ENCODE results near the gene KHDC3L. TPM values are rescaled to one million over a fixed set of nuclear protein-coding genes. Genes with fewer than 3 reads are reported as not detected.

KHDC3L gene, protein sequence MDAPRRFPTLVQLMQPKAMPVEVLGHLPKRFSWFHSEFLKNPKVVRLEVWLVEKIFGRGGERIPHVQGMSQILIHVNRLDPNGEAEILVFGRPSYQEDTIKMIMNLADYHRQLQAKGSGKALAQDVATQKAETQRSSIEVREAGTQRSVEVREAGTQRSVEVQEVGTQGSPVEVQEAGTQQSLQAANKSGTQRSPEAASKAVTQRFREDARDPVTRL
- not detected for polyA plus RNA-seq (2013, experiment 1 of 2)
- not detected for polyA plus RNA-seq (2013, experiment 2 of 2)

GRCh38 chr6:73362358-73362757 lies at the start of gene KHDC3L:
TSS of gene KHDC3L (plus strand) at chr6:73362658. CDS start at chr6:73362730, 72 bp downstream.
- Histone ChIP-seq H3K79me1 (replicated peaks; ENCODE audit: low read length, poor library complexity, severe bottlenecking) (no peaks in the 10 kb centered on the region), H2BK120ac (ENCODE audit: low read depth, low read length) (no peak within 1 kb of the TSS), H2BK5ac (ENCODE audit: low read depth, low read length, poor library complexity, severe bottlenecking) (no peak within 1 kb of the TSS), H3K4me1 (ENCODE audit: control insufficient read depth, insufficient read depth, low read depth, low read length) (no peaks in the 10 kb centered on the region), H3K23ac (ENCODE audit: low read length in 2 of 2) (no peak within 1 kb of the TSS), H2AFZ (ENCODE audit: low read depth, low read length) (no peak within 1 kb of the TSS), H3K4ac (ENCODE audit: low read depth in 1 of 2, low read length in 2 of 2) (no peak within 1 kb of the TSS), H3K14ac (ENCODE audit: low read length in 2 of 2) (no peak within 1 kb of the TSS), H3K18ac (ENCODE audit: low read depth in 1 of 2, low read length in 2 of 2) (no peak within 1 kb of the TSS), H2BK12ac (ENCODE audit: low read length in 2 of 2) (no peak within 1 kb of the TSS), H4K91ac (ENCODE audit: low read length) (no peak within 1 kb of the TSS), H3K4me2 (ENCODE audit: low read length, poor library complexity, severe bottlenecking) (no peak within 1 kb of the TSS), H2BK15ac (ENCODE audit: low read depth, poor library complexity, severe bottlenecking) (no peak within 1 kb of the TSS), H3K27ac (ENCODE audit: low read length, poor library complexity, severe bottlenecking) (no peak within 1 kb of the TSS), H3K9ac (ENCODE audit: low read length) (no peak within 1 kb of the TSS), H2AK5ac (ENCODE audit: low read length, severe bottlenecking) (no peak within 1 kb of the TSS), H3K27me3 (ENCODE audit: control insufficient read depth in 1 of 2, insufficient read depth in 1 of 2, low read length in 2 of 2) (no peaks in the 10 kb centered on the region), H4K8ac (ENCODE audit: low read length) (no peak within 1 kb of the TSS), H3K4me3 (ENCODE audit: insufficient read depth in 1 of 2, low read depth in 1 of 2, low read length in 2 of 2) (no peak within 1 kb of the TSS), H3K36me3 (ENCODE audit: control insufficient read depth in 1 of 2, insufficient read depth in 2 of 2, low read depth in 1 of 2, low read length in 2 of 2) (no peaks in the 10 kb centered on the region), H3K9me3 (ENCODE audit: control insufficient read depth, low read length) (no peaks in the 10 kb centered on the region)
- no peak for DNase-seq
- whole genome bisulfite sequencing, result 96% methylated on average over 23 of the region's 23 CpGs

DNA sequence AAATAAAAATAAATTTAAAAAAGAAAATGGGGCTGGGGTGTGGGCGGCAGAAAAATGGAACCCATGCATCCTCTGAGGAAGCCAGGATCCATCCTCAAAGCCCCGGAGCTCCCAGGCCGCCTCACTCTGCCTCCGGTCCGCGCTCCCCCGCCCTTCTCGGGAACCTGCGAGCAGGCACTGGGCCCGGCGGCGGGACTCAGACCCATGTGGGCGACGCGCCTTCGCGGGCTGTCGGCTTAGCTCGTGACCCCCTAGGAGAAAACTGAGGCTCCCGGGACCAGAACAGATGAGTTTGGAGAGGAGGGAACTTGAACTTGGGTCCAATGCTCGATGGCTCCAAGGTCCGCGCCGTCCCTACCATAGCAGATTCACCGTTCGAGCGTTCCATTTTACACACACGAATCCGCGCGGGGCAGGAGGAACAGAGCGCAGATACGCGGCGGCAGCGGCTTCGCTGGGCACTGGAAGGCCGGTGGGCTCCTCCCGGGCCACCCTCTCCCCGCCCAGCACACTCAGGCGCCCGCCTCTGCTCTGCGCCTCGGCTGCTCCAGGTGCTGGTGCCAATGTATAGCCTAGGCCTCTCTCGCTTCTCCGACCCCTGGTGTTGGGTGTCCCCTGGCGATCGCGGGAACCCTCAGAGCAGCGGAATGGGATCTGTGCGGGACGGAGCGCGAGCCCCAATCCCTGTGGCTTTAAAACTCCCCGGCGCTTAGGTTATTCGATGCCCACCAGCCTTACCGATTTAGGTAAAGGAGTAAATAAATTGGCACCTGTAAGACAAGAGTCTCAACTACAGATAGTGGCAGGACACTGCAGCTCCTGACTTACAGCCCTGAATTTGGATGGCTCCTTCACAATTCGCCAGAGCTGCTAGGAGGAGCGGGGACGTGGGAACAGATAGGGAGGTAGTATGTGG lies 47.6 kb upstream of the KHDC3L start:
- peaks cover 0 to 16% of the 10 kb centered on the region in 2 experiments for H3K27me3 ChIP-seq (ENCODE audit: control insufficient read depth in 1 of 2, insufficient read depth in 1 of 2, low read length in 2 of 2)
- no peak for DNase-seq
- no peak overlapping the region for H4K8ac ChIP-seq (ENCODE audit: low read length)
- H3K4me1 ChIP-seq (ENCODE audit: control insufficient read depth, insufficient read depth, low read depth, low read length), result peaks cover under 1% of the 10 kb centered on the region
- no peak overlapping the region for H2BK5ac ChIP-seq (ENCODE audit: low read depth, low read length, poor library complexity, severe bottlenecking)
- H2BK120ac ChIP-seq (ENCODE audit: low read depth, low read length), result no peak overlapping the region
- H3K36me3 ChIP-seq (ENCODE audit: control insufficient read depth in 1 of 2, insufficient read depth in 2 of 2, low read depth in 1 of 2, low read length in 2 of 2), result no peaks in the 10 kb centered on the region
- H2BK12ac ChIP-seq (ENCODE audit: low read length in 2 of 2), result no peak overlapping the region
- H3K4me3 ChIP-seq (ENCODE audit: insufficient read depth in 1 of 2, low read depth in 1 of 2, low read length in 2 of 2), result peak overlapping the region in 1 of 2 experiments; percentile 70
- H3K79me1 ChIP-seq (replicated peaks; ENCODE audit: low read length, poor library complexity, severe bottlenecking), result no peaks in the 10 kb centered on the region
- H4K91ac ChIP-seq (ENCODE audit: low read length), result no peak overlapping the region
- no peak overlapping the region for H3K27ac ChIP-seq (ENCODE audit: low read length, poor library complexity, severe bottlenecking)
- H2BK15ac ChIP-seq (ENCODE audit: low read depth, poor library complexity, severe bottlenecking), result no peak overlapping the region
- H3K9ac ChIP-seq (ENCODE audit: low read length), result peak overlapping the region; percentile 38
- H3K4me2 ChIP-seq (ENCODE audit: low read length, poor library complexity, severe bottlenecking), result no peak overlapping the region
- no peak overlapping the region for H3K23ac ChIP-seq (ENCODE audit: low read length in 2 of 2)
- no peak overlapping the region for H3K4ac ChIP-seq (ENCODE audit: low read depth in 1 of 2, low read length in 2 of 2)
- no peak overlapping the region for H2AFZ ChIP-seq (ENCODE audit: low read depth, low read length)
- H3K18ac ChIP-seq (ENCODE audit: low read depth in 1 of 2, low read length in 2 of 2), result no peak overlapping the region
- H3K14ac ChIP-seq (ENCODE audit: low read length in 2 of 2), result no peak overlapping the region
- 97% methylated on average over 61 of the region's 61 CpGs for WGBS
- no peak overlapping the region for H2AK5ac ChIP-seq (ENCODE audit: low read length, severe bottlenecking)
- peaks cover 17% of the 10 kb centered on the region for H3K9me3 ChIP-seq (ENCODE audit: control insufficient read depth, low read length)

- WGBS, result 88% methylated on average over 2 of the region's 2 CpGs
- Histone ChIP-seq H2BK15ac (ENCODE audit: low read depth, poor library complexity, severe bottlenecking) (no peak overlapping the region), H4K8ac (ENCODE audit: low read length) (no peak overlapping the region), H2BK120ac (ENCODE audit: low read depth, low read length) (no peak overlapping the region), H2BK12ac (ENCODE audit: low read length in 2 of 2) (no peak overlapping the region), H3K36me3 (ENCODE audit: control insufficient read depth in 1 of 2, insufficient read depth in 2 of 2, low read depth in 1 of 2, low read length in 2 of 2) (no peaks in the 10 kb centered on the region), H3K79me1 (replicated peaks; ENCODE audit: low read length, poor library complexity, severe bottlenecking) (no peaks in the 10 kb centered on the region), H3K4me2 (ENCODE audit: low read length, poor library complexity, severe bottlenecking) (no peak overlapping the region), H3K4me3 (ENCODE audit: insufficient read depth in 1 of 2, low read depth in 1 of 2, low read length in 2 of 2) (no peak overlapping the region), H4K91ac (ENCODE audit: low read length) (no peak overlapping the region), H3K18ac (ENCODE audit: low read depth in 1 of 2, low read length in 2 of 2) (no peak overlapping the region), H3K14ac (ENCODE audit: low read length in 2 of 2) (no peak overlapping the region), H3K9ac (ENCODE audit: low read length) (no peak overlapping the region), H3K23ac (ENCODE audit: low read length in 2 of 2) (no peak overlapping the region), H3K9me3 (ENCODE audit: control insufficient read depth, low read length) (peaks cover 5% of the 10 kb centered on the region), H3K27ac (ENCODE audit: low read length, poor library complexity, severe bottlenecking) (no peak overlapping the region), H3K4ac (ENCODE audit: low read depth in 1 of 2, low read length in 2 of 2) (no peak overlapping the region), H2AK5ac (ENCODE audit: low read length, severe bottlenecking) (no peak overlapping the region), H3K4me1 (ENCODE audit: control insufficient read depth, insufficient read depth, low read depth, low read length) (peaks cover 2% of the 10 kb centered on the region), H3K27me3 (ENCODE audit: control insufficient read depth in 1 of 2, insufficient read depth in 1 of 2, low read length in 2 of 2) (no peaks in the 10 kb centered on the region), H2AFZ (ENCODE audit: low read depth, low read length) (no peak overlapping the region), H2BK5ac (ENCODE audit: low read depth, low read length, poor library complexity, severe bottlenecking) (no peak overlapping the region)
- DNase-seq, result no peak
Observed at GRCh38 chr6:73323323-73323722, 39.1 kb upstream of the KHDC3L start.

GRCh38 chr6:73325656-73326055 lies 36.8 kb upstream of the KHDC3L start:
- Histone ChIP-seq H3K18ac (ENCODE audit: low read depth in 1 of 2, low read length in 2 of 2) (no peak overlapping the region), H3K4me3 (ENCODE audit: insufficient read depth in 1 of 2, low read depth in 1 of 2, low read length in 2 of 2) (no peak overlapping the region), H4K91ac (ENCODE audit: low read length) (no peak overlapping the region), H3K9me3 (ENCODE audit: control insufficient read depth, low read length) (no peaks in the 10 kb centered on the region), H3K27ac (ENCODE audit: low read length, poor library complexity, severe bottlenecking) (no peak overlapping the region), H4K8ac (ENCODE audit: low read length) (no peak overlapping the region), H2BK12ac (ENCODE audit: low read length in 2 of 2) (no peak overlapping the region), H3K36me3 (ENCODE audit: control insufficient read depth in 1 of 2, insufficient read depth in 2 of 2, low read depth in 1 of 2, low read length in 2 of 2) (no peaks in the 10 kb centered on the region), H2BK15ac (ENCODE audit: low read depth, poor library complexity, severe bottlenecking) (no peak overlapping the region), H3K79me1 (replicated peaks; ENCODE audit: low read length, poor library complexity, severe bottlenecking) (no peaks in the 10 kb centered on the region), H2BK120ac (ENCODE audit: low read depth, low read length) (no peak overlapping the region), H3K4ac (ENCODE audit: low read depth in 1 of 2, low read length in 2 of 2) (no peak overlapping the region), H3K14ac (ENCODE audit: low read length in 2 of 2) (no peak overlapping the region), H3K9ac (ENCODE audit: low read length) (no peak overlapping the region), H2AK5ac (ENCODE audit: low read length, severe bottlenecking) (no peak overlapping the region), H3K4me1 (ENCODE audit: control insufficient read depth, insufficient read depth, low read depth, low read length) (peaks cover 2% of the 10 kb centered on the region), H2BK5ac (ENCODE audit: low read depth, low read length, poor library complexity, severe bottlenecking) (no peak overlapping the region), H3K27me3 (ENCODE audit: control insufficient read depth in 1 of 2, insufficient read depth in 1 of 2, low read length in 2 of 2) (peaks cover 0 to 8% of the 10 kb centered on the region in 2 experiments), H3K23ac (ENCODE audit: low read length in 2 of 2) (no peak overlapping the region), H3K4me2 (ENCODE audit: low read length, poor library complexity, severe bottlenecking) (no peak overlapping the region), H2AFZ (ENCODE audit: low read depth, low read length) (no peak overlapping the region)
- WGBS, result 100% methylated on average over 2 of the region's 3 CpGs
- DNase-seq, result no peak

All from mesenchymal stem cell (in vitro differentiated cells and primary cell).